K562 (cell line): Measurements from ENCODE around the gene MCM3. TPM values are rescaled to one million over a fixed set of nuclear protein-coding genes. Genes with fewer than 3 reads are reported as not detected.
A peak's percentile ranks its signal among the peaks of the same experiment; 100 is the strongest.

Source experiments
- ATAC-seq: fragments of 200-7000 bp; cut with Tn5 transposase; 3 replicates; pipeline ENCODE4 v1.9.1; 2020; ENCODE audit warnings: moderate library complexity
- BruUV-seq: library from RNA; stranded (reverse); fragments of 400-500 nt; replicated peaks from 2 replicates; lab custom pipeline; 2021; lab: Mats Ljungman, UMichigan
- CTCF ChIA-PET: fragments of 300-600 bp; formaldehyde crosslinking; extraction: SDS; loops from one replicate; lab custom pipeline; 2021; ENCODE audit warnings: low intra/inter-chr PET ratio; lab: Yijun Ruan, JAX
- POLR2A ChIA-PET: fragments of 300-600, 350-650 bp; sonication (Branson Sonifier 250); formaldehyde crosslinking; extraction: SDS; loops from one replicate; lab custom pipeline; 2021; ENCODE audit warnings: antibody characterized with exemption, inconsistent platforms; lab: Yijun Ruan, JAX
- DNase-seq, 4 experiments: peaks; one replicate each; pipeline versions ENCODE4 v3.0.0 to v3.0.0-alpha.2; 2011 to 2018; ENCODE audit warnings: low spot score in 3 of 4, mixed read lengths in 3 of 4; ENCODE audit errors: extremely low read depth in 1 of 4
- FAIRE-seq: peaks from 2 replicates; lab custom pipeline; 2011; peaks lifted over from hg19 to GRCh38; lab: Jason Lieb, UNC
- H2AFZ ChIP-seq: 2 replicates; pipeline ENCODE4 v1.6.0; 2011; ENCODE audit warnings: low read depth, low read length, control low read depth, inconsistent platforms
- H3K27ac ChIP-seq: fragments of 200-600 bp; 3 replicates; pipeline ENCODE4 v1.8.0; 2011; ENCODE audit warnings: low read depth, mild to moderate bottlenecking, control low read depth, inconsistent platforms, low read length, moderate library complexity, mixed read lengths; ENCODE audit errors: extremely low read depth
- H3K27me3 ChIP-seq, 2 experiments: fragments of 300-600 bp in 1 of 2; 2 replicates in 1 of 2; 3 replicates in 1 of 2; pipeline versions ENCODE4 v1.6.0 to v1.8.0; 2011; ENCODE audit warnings: inconsistent platforms in 2 of 2, low read length in 2 of 2, mild to moderate bottlenecking in 1 of 2, mixed read lengths in 1 of 2, moderate library complexity in 1 of 2; ENCODE audit not compliant: control insufficient read depth in 2 of 2, insufficient read depth in 2 of 2
- H3K36me3 ChIP-seq: fragments of 300-600 bp; 3 replicates; pipeline ENCODE4 v1.8.0; 2011; ENCODE audit warnings: mild to moderate bottlenecking, low read length, inconsistent platforms; ENCODE audit not compliant: control insufficient read depth, insufficient read depth
- H3K4me1 ChIP-seq, 2 experiments: fragments of 200-600 bp in 1 of 2; replicated peaks in 1 of 2; 2 replicates in 1 of 2; 3 replicates in 1 of 2; pipeline versions ENCODE4 v1.5.1 to v1.8.0; 2011; ENCODE audit warnings: inconsistent platforms in 2 of 2, low read length in 2 of 2, mild to moderate bottlenecking in 1 of 2, mixed read lengths in 1 of 2, moderate library complexity in 1 of 2; ENCODE audit not compliant: control insufficient read depth in 2 of 2, insufficient read depth in 2 of 2
- H3K4me2 ChIP-seq: 2 replicates; pipeline ENCODE4 v1.6.1; 2011; ENCODE audit warnings: low read length, control low read depth, inconsistent platforms, mixed read lengths; ENCODE audit not compliant: insufficient read depth
- H3K4me3 ChIP-seq: fragments of 200-600 bp; sonication (generic), shearing (Covaris generic); 2 replicates; pipeline ENCODE4 v1.5.1; 2016; ENCODE audit warnings: control low read depth, inconsistent platforms
- H3K79me2 ChIP-seq: fragments of 200-600 bp; 3 replicates; pipeline ENCODE4 v1.8.0; 2011; ENCODE audit warnings: low read length, inconsistent platforms; ENCODE audit not compliant: control insufficient read depth, insufficient read depth
- H3K9ac ChIP-seq, 2 experiments: 2 replicates each; pipeline versions ENCODE4 v1.6.0 to v1.6.1; 2011; ENCODE audit warnings: low read depth in 2 of 2, low read length in 2 of 2, control low read depth in 1 of 2, inconsistent platforms in 1 of 2, mild to moderate bottlenecking in 1 of 2, mixed read lengths in 1 of 2; ENCODE audit not compliant: insufficient read depth in 1 of 2
- H3K9me1 ChIP-seq: one replicate; pipeline ENCODE4 v1.6.0; 2011; ENCODE audit warnings: inconsistent platforms, mild to moderate bottlenecking, low read length, moderate library complexity; ENCODE audit not compliant: control insufficient read depth, insufficient read depth
- H3K9me3 ChIP-seq: replicated peaks from 2 replicates; pipeline ENCODE4 v1.5.1; 2011; ENCODE audit warnings: low read depth, low read length, inconsistent platforms; ENCODE audit not compliant: control insufficient read depth, insufficient read depth
- H4K20me1 ChIP-seq: replicated peaks from 2 replicates; pipeline ENCODE4 v1.6.1; 2011; ENCODE audit warnings: low read length, inconsistent platforms, mixed read lengths; ENCODE audit not compliant: control insufficient read depth, insufficient read depth
- ARID3B ChIP-seq: fragments of 250-450 bp; sonication (Bioruptor Pico); IDR thresholded peaks from 2 replicates; pipeline ENCODE4 v1.4.0; 2020; ENCODE audit warnings: borderline replicate concordance
- C11orf30 ChIP-seq: fragments of 450-650 bp; IDR thresholded peaks from 2 replicates; pipeline ENCODE4 v1.6.1; 2016; ENCODE audit warnings: low read depth, mild to moderate bottlenecking
- HINFP ChIP-seq: fragments of 450-650 bp; conservative IDR thresholded peaks from 2 replicates; pipeline ENCODE4 v1.6.1; 2016; ENCODE audit warnings: missing genetic modification characterization, low read depth, mild to moderate bottlenecking, control low read depth, missing compliant biosample characterization
- MAFF ChIP-seq: IDR thresholded peaks from 2 replicates; pipeline ENCODE4 v1.6.1; 2012; ENCODE audit warnings: low read length, improper control_type of control experiment
- MAFG ChIP-seq: fragments of 450-650 bp; conservative IDR thresholded peaks from 2 replicates; pipeline ENCODE4 v1.6.1; 2016; ENCODE audit warnings: missing genetic modification characterization, missing compliant biosample characterization
- NFE2 ChIP-seq: IDR thresholded peaks from 2 replicates; pipeline ENCODE4 v1.6.1; 2014; ENCODE audit warnings: antibody characterized with exemption, low read depth
- NR2F6 ChIP-seq: fragments of 450-650 bp; formaldehyde crosslinking; IDR thresholded peaks from 2 replicates; pipeline ENCODE4 v1.4.0; 2020; ENCODE audit warnings: mild to moderate bottlenecking
- POLR2G ChIP-seq: fragments of 200-400 bp; formaldehyde crosslinking; IDR thresholded peaks from 2 replicates; pipeline ENCODE4 v1.6.1; 2017; ENCODE audit warnings: low read depth, mild to moderate bottlenecking, antibody characterized with exemption, low read length, moderate library complexity
- RFX7 ChIP-seq: fragments of 250-450 bp; sonication (Bioruptor Pico); IDR thresholded peaks from 2 replicates; pipeline ENCODE4 v1.5.1; 2021; ENCODE audit warnings: mild to moderate bottlenecking
- TGIF2 ChIP-seq: sonication (generic); formaldehyde crosslinking; IDR thresholded peaks from 2 replicates; pipeline ENCODE4 v1.8.1; 2022; ENCODE audit warnings: mild to moderate bottlenecking, missing genetic modification reagents, moderate library complexity
- THRB ChIP-seq: fragments of 450-650 bp; formaldehyde crosslinking; conservative IDR thresholded peaks from 2 replicates; pipeline ENCODE4 v1.4.0; 2022; ENCODE audit warnings: mild to moderate bottlenecking, missing genetic modification characterization
- ZEB2 ChIP-seq: fragments of 450-650 bp; IDR thresholded peaks from 2 replicates; pipeline ENCODE4 v1.6.1; 2016
- ZNF316 ChIP-seq: fragments of 450-650 bp; IDR thresholded peaks from 2 replicates; pipeline ENCODE4 v1.6.1; 2016
- ZNF551 ChIP-seq: fragments of 250-450 bp; sonication (Bioruptor Pico); IDR thresholded peaks from 2 replicates; pipeline ENCODE4 v1.5.0; 2021; ENCODE audit warnings: mild to moderate bottlenecking, moderate library complexity
- ZNF696 ChIP-seq: fragments of 250-450 bp; sonication (Bioruptor Pico); conservative IDR thresholded peaks from 2 replicates; pipeline ENCODE4 v1.4.0; 2020; ENCODE audit warnings: mild to moderate bottlenecking, moderate library complexity
- ZNF780A ChIP-seq: fragments of 250-450 bp; sonication (Bioruptor Pico); IDR thresholded peaks from 2 replicates; pipeline ENCODE4 v1.5.0; 2021; ENCODE audit warnings: mild to moderate bottlenecking
- WGBS: fragments of 100-300 bp; shearing (Covaris generic); methylation state at CpG from one replicate; pipeline ENCODE4 v1.1.6; 2016; ENCODE audit warnings: low coverage, mixed read lengths; ENCODE audit not compliant: insufficient coverage; ENCODE audit errors: missing lambda C conversion rate; 5-methylcytosine and 5-hydroxymethylcytosine counted together
- in situ Hi-C: fragments of 300-500 bp; cut with MboI; formaldehyde crosslinking; loops from 4 replicates; pipeline ENCODE4 v1.15.0; 2018; ENCODE audit warnings: inconsistent platforms, mixed read lengths
- intact Hi-C: fragments of 100-400 bp; cut with micrococcal nuclease; formaldehyde crosslinking; loops from 2 replicates; pipeline ENCODE4 v1.14.2; 2022
- polyA plus RNA-seq, 8 experiments: library from polyadenylated mRNA; depleted of rRNA in 4 of 8; stranded (reverse) in 5 of 8; unstranded in 3 of 8; fragments of >200 nt; fragmentation: Nextera tagmentation in 2 of 8; fragmentation: Illumina TruSeq in 1 of 8; extraction: Ambion mirVana in 2 of 8; extraction: Trizol in 1 of 8; gene quantifications; 2 replicates each; pipeline versions ENCODE4 v1.2.1 to v1.2.3, GENCODE V29; 2011 to 2014; ENCODE audit warnings: inconsistent platforms in 1 of 8, missing spikeins in 1 of 8
- total RNA-seq, 7 experiments: library from RNA; depleted of rRNA in 6 of 7; stranded (reverse); fragments of >200 nt in 6 of 7; fragmentation: Illumina TruSeq in 2 of 7; extraction: Trizol in 2 of 7; gene quantifications; 2 replicates each; pipeline versions ENCODE4 v1.2.1 to v1.2.3, GENCODE V29; 2011 to 2021; ENCODE audit warnings: low replicate concordance in 1 of 7
- TF ChIP-seq, protein P1 (sequence below): fragments of 250-450 bp; sonication (Bioruptor Pico); IDR thresholded peaks from 2 replicates; pipeline ENCODE4 v1.9.0; 2021; ENCODE audit warnings: mild to moderate bottlenecking

MCM3 gene
- total and polyA plus RNA-seq, 9 of the 15 experiments (the other 6 are each of a cell fraction or from before 2014, with no cell fraction given) = 76.1 to 270 (median 250) TPM

DNA sequence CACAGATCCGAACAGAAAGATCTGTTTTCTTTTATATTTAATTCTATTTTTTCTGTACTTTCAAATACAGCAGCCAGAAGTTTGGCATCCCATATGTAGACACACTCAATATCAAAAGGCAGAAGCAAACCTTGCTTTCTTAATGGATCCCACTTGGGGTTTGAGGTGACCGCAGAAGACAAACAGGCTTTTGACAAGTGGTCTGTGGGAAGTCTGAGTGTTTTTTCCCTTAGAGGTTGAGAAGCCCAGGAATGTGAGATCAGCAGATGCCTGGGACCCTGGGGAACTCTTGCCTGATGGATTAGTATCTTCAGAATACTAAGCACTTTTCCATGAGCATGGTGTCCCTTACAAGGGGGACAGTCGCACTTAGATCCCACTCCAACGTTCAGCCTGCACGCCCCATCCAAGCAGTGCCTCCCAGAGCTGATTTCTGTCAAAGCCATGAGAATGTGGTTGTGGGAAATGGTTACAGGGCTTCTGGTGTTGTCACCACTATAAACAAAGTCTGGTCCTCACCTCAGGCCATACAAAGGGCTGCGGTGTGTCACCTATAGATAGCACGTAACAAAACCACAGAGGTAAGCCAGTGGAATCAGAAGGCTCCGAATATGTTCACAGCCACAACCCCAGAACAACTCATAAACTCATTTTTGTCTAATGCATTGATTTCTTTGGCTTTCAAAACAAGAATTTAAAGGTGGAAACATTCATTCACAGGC, 53.0 kb downstream of the MCM3 start (continued):
- TF ChIP-seq, protein P1, sequence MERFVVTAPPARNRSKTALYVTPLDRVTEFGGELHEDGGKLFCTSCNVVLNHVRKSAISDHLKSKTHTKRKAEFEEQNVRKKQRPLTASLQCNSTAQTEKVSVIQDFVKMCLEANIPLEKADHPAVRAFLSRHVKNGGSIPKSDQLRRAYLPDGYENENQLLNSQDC (CRISPR knock-in tag) = no peak
- no peak for TF ChIP-seq RFX7

DNA sequence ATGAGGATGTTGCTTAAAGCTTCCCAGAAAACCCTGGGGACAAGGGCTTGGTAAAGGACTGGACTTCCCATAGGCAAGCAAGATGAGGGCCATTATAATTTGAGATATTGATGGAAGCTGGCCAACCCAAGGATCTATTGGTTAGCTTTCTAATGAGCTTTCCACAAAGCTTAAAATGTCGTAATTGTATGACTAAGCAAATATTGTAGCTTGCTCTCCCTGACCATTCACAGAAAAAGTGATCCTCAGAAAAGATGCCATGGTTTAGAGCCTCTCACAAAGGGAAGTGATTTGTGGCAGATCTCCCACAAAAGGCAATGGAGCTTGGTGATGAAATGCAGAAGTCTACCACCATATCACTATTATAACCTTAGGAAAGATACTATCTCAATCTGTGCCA, 53.9 kb downstream of the MCM3 start:
- no peaks in the 10 kb centered on the region for H3K9me1 ChIP-seq
- H3K4me3 ChIP-seq = no peak overlapping the region
- intact Hi-C loops (loop anchor here (10.0 kb wide), 1 partner anchor 146 kb away; the partner anchor contains the start of gene PKHD1), in situ Hi-C loops (no loop called here)
- no peaks in the 10 kb centered on the region for H3K4me1 ChIP-seq
- peaks cover 13 to 20% of the 10 kb centered on the region in 2 experiments; a peak in 4 of 5 replicates for H3K27me3 ChIP-seq
- FAIRE-seq (no peak), ATAC-seq (no peak)
- H3K36me3 ChIP-seq = no peaks in the 10 kb centered on the region
- no peak overlapping the region for H3K27ac ChIP-seq
- H4K20me1 ChIP-seq = no peaks in the 10 kb centered on the region
- WGBS = 0% methylated on average over 1 of the region's 1 CpG
- POLR2A ChIA-PET = interaction anchor here (1.1 to 1.3 kb wide), 2 partner anchors 12 to 29 kb away, joined by 3 to 4 read pairs; no protein-coding TSS in a partner anchor
- TF ChIP-seq MAFG (tag) (peak; percentile 61), TGIF2 (CRISPR knock-in tag) (no peak), NR2F6 (CRISPR knock-in tag) (no peak), HINFP (tag) (no peak), THRB (no peak), ZNF696 (CRISPR knock-in tag) (no peak), NFE2 (peak; percentile 43; the same call in 1 of the 2 replicates), ARID3B (no peak), MAFF (peak; percentile 25; the same call in 1 of the 2 replicates), ZEB2 (no peak), ZNF316 (peak; percentile 70), ZNF780A (CRISPR knock-in tag) (no peak), POLR2G (no peak), ZNF551 (CRISPR knock-in tag) (no peak), C11orf30 (peak; percentile 37; the same call in 1 of the 2 replicates)
- TF ChIP-seq, all 486 proteins: peak for 5
- H3K79me2 ChIP-seq = no peaks in the 10 kb centered on the region
- no peak for DNase-seq
- no TSS peak for BruUV-seq
- H3K4me2 ChIP-seq = no peak overlapping the region
- H3K9ac ChIP-seq = no peak overlapping the region
- no peaks in the 10 kb centered on the region for H3K9me3 ChIP-seq
- no peak overlapping the region for H2AFZ ChIP-seq
- CTCF ChIA-PET = no interaction called here
